Measurements from ENCODE around the gene COBLL1. TPM values are rescaled to one million over a fixed set of nuclear protein-coding genes. Genes with fewer than 3 reads are reported as not detected.

Gene COBLL1
- total RNA-seq, 1 experiment from 2014 or later, result 5.9 TPM

DNA sequence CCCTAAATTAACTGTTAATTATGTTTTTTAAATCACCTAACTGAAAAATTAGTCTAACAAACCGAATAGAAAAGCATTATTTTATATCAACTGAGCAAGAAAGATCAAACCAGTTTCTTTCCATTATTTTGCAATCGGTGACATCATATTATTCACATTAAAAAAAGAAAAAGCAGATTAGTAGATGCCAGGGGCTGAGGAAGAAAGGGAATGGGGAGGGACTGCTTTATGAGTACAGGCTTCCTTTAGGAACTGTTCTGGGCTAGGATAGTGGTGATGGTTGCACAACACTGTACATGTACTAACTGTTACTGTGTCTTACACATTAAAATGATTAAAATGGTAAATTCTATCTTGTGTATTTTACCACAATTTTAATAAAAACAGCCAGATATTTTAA, 59.3 kb downstream of the COBLL1 start:
- H3K27me3 Mint-ChIP-seq (ENCODE audit: low read depth), result no peaks in the 10 kb centered on the region
- Histone ChIP-seq H2BK15ac (ENCODE audit: low read depth, low read length) (no peak overlapping the region), H3K4ac (ENCODE audit: low read depth, low read length) (no peak overlapping the region), H3K14ac (ENCODE audit: insufficient read depth, low read length) (no peak overlapping the region), H2BK12ac (ENCODE audit: insufficient read length, low read depth, low read length) (no peak overlapping the region), H3K27me3 (ENCODE audit: insufficient read depth, low read length) (no peaks in the 10 kb centered on the region), H3K23ac (ENCODE audit: insufficient read length, low read depth, low read length) (no peak overlapping the region), H4K91ac (ENCODE audit: insufficient read length, low read depth, low read length) (no peak overlapping the region), H3K27ac (ENCODE audit: insufficient read length, low read depth, low read length) (no peak overlapping the region), H3K56ac (ENCODE audit: insufficient read length, low read depth, low read length) (no peak overlapping the region), H3K4me2 (ENCODE audit: insufficient read depth, insufficient read length, low read length) (no peak overlapping the region), H3K4me1 (ENCODE audit: insufficient read depth, low read length) (no peaks in the 10 kb centered on the region), H2BK20ac (ENCODE audit: low read depth, low read length, poor library complexity, severe bottlenecking) (no peak overlapping the region), H3K9ac (ENCODE audit: extremely low read depth, insufficient read length, low read length) (no peak overlapping the region), H3T11ph (ENCODE audit: low read length) (no peak overlapping the region), H3K18ac (ENCODE audit: insufficient read length, low read depth, low read length) (no peak overlapping the region), H2AFZ (ENCODE audit: low read length) (no peak overlapping the region), H2BK120ac (ENCODE audit: low read depth, low read length, poor library complexity, severe bottlenecking) (no peak overlapping the region), H3K79me1 (ENCODE audit: insufficient read depth, low read depth, low read length, poor library complexity, severe bottlenecking) (no peaks in the 10 kb centered on the region), H4K5ac (ENCODE audit: insufficient read length, low read depth, low read length) (no peak overlapping the region), H4K20me1 (ENCODE audit: control insufficient read depth, insufficient read depth, insufficient read length) (no peaks in the 10 kb centered on the region), H2BK5ac (ENCODE audit: insufficient read length, low read length) (no peak overlapping the region), H4K8ac (replicated peaks; ENCODE audit: insufficient read length, low read depth, low read length) (no peak overlapping the region), H3K23me2 (ENCODE audit: insufficient read length, low read depth, low read length, poor library complexity, severe bottlenecking) (no peaks in the 10 kb centered on the region), H2AK5ac (ENCODE audit: insufficient read length, low read length) (no peak overlapping the region), H3K9me3 (ENCODE audit: control insufficient read depth, low read depth, low read length) (no peaks in the 10 kb centered on the region), H3K79me2 (ENCODE audit: insufficient read depth, low read length) (no peaks in the 10 kb centered on the region)
- TF ChIP-seq, protein P1, sequence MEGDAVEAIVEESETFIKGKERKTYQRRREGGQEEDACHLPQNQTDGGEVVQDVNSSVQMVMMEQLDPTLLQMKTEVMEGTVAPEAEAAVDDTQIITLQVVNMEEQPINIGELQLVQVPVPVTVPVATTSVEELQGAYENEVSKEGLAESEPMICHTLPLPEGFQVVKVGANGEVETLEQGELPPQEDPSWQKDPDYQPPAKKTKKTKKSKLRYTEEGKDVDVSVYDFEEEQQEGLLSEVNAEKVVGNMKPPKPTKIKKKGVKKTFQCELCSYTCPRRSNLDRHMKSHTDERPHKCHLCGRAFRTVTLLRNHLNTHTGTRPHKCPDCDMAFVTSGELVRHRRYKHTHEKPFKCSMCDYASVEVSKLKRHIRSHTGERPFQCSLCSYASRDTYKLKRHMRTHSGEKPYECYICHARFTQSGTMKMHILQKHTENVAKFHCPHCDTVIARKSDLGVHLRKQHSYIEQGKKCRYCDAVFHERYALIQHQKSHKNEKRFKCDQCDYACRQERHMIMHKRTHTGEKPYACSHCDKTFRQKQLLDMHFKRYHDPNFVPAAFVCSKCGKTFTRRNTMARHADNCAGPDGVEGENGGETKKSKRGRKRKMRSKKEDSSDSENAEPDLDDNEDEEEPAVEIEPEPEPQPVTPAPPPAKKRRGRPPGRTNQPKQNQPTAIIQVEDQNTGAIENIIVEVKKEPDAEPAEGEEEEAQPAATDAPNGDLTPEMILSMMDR (conservative IDR thresholded peaks at IDR 0.05), result no peak
- H3K36me3 Mint-ChIP-seq (ENCODE audit: insufficient read depth in 1 of 3, low read depth in 3 of 3), result no peaks in the 10 kb centered on the region
- no peak overlapping the region for H3K4me3 Mint-ChIP-seq
- no CpG with 5 or more reads among the region's 2 CpGs for WGBS (ENCODE audit: extremely low coverage, insufficient read length, low lambda C conversion rate)
- no peak for DNase-seq
- H3K27ac Mint-ChIP-seq, result no peak overlapping the region
- H3K9me3 Mint-ChIP-seq, result no peaks in the 10 kb centered on the region
- peaks cover 12 to 16% of the 10 kb centered on the region in 2 experiments for H3K4me1 Mint-ChIP-seq
